Sigmoid colon (tissue), 7 donors: ENCODE data around the gene SLC38A2. TPM values are rescaled to one million over a fixed set of nuclear protein-coding genes. Genes with fewer than 3 reads are reported as not detected.

ENCODE experiments used
- DNase-seq: peaks from one replicate; pipeline ENCODE4 v3.0.0-alpha.2; 2019
- H3K27ac ChIP-seq, 4 donors: fragments of 200-600 bp; sonication (generic); one replicate each; pipeline ENCODE4 v1.5.1; 2016 to 2019; ENCODE audit warnings: mild to moderate bottlenecking in 1 of 4
- H3K27me3 ChIP-seq, 3 donors: fragments of 200-600 bp; sonication (generic); one replicate each; pipeline ENCODE4 v1.5.1; 2019; ENCODE audit warnings: mild to moderate bottlenecking in 1 of 3
- H3K36me3 ChIP-seq, 4 donors: fragments of 200-600 bp; sonication (generic); one replicate each; pipeline ENCODE4 v1.5.1; 2016 to 2019
- H3K4me1 ChIP-seq, 4 donors: fragments of 200-600 bp; sonication (generic); one replicate each; pipeline ENCODE4 v1.5.1; 2017 to 2019
- H3K4me3 ChIP-seq, 4 donors: fragments of 200-600 bp; sonication (generic); one replicate each; pipeline ENCODE4 v1.5.1; 2017 to 2019; ENCODE audit warnings: mild to moderate bottlenecking in 2 of 4, moderate library complexity in 1 of 4
- H3K9me3 ChIP-seq, 4 donors: fragments of 200-600 bp in 3 of 4; sonication (generic) in 3 of 4; one replicate each; pipeline versions ENCODE4 v1.5.1 to v1.6.1; 2013 to 2019
- CTCF ChIP-seq, 4 experiments: fragments of 450-650 bp in 3 of 4; fragments of 200-600 bp in 1 of 4; IDR thresholded peaks; one replicate each; pipeline ENCODE4 v1.5.1; 2016 to 2019; ENCODE audit warnings: antibody characterized with exemption in 4 of 4, mild to moderate bottlenecking in 3 of 4, moderate library complexity in 2 of 4
- EP300 ChIP-seq, 4 donors: sonication (generic); formaldehyde crosslinking; IDR thresholded peaks; one replicate each; pipeline ENCODE4 v1.6.1; 2017; ENCODE audit warnings: antibody characterized with exemption in 4 of 4
- POLR2A ChIP-seq, 2 donors: fragments of 450-650 bp; IDR thresholded peaks; one replicate each; pipeline ENCODE4 v1.6.1; 2016; ENCODE audit warnings: antibody characterized with exemption in 2 of 2, mild to moderate bottlenecking in 2 of 2, moderate library complexity in 2 of 2
- POLR2AphosphoS5 ChIP-seq, 4 donors: sonication (generic); formaldehyde crosslinking; IDR thresholded peaks; one replicate each; pipeline ENCODE4 v1.6.1; 2017; ENCODE audit warnings: antibody characterized with exemption in 4 of 4
- WGBS, 2 donors: extraction: QIAGEN DNeasy Blood & Tissue Kit; methylation state at CpG; one replicate each; pipeline ENCODE4 v1.1.7; 2013; 5-methylcytosine and 5-hydroxymethylcytosine counted together
- intact Hi-C: fragments of 100-400 bp; cut with DNase I; formaldehyde crosslinking; loops from one replicate; pipeline ENCODE4 v1.15.1; 2023
- polyA plus RNA-seq, 3 donors: library from polyadenylated mRNA; stranded (reverse); fragments of 200-250 nt; gene quantifications; one replicate each; pipeline ENCODE4 v1.2.3, GENCODE V29; 2013
- total RNA-seq, 4 donors: library from RNA; depleted of rRNA; stranded (reverse); fragments of >200 nt; gene quantifications; one replicate each; pipeline ENCODE4 v1.1.0, GENCODE V29; 2016
- donor health status: healthy with polysubstance abuse.
- donor health status: Bipolar disorder and iron deficiency.
- donor health status: healthy.

The SLC38A2 gene
- total and polyA plus RNA-seq, 7 donors: 17.6 to 299 (median 234) TPM

- intact Hi-C loops: no loop called here
- no peaks in the 10 kb centered on the region for H3K36me3 ChIP-seq
- DNase-seq: no peak
- H3K4me3 ChIP-seq: no peak overlapping the region
- H3K27ac ChIP-seq: no peak overlapping the region
- peaks cover 0 to 13% (median 2%) of the 10 kb centered on the region in 4 donors for H3K4me1 ChIP-seq
- WGBS, 2 donors: 88 to 91% methylated on average over 4 of the region's 4 CpGs
- no peak for TF ChIP-seq EP300 (IDR thresholded peaks at IDR 0.05)
- no peak for TF ChIP-seq POLR2AphosphoS5 (IDR thresholded peaks at IDR 0.05)
- no peak for TF ChIP-seq CTCF (IDR thresholded peaks at IDR 0.05)
- no peak for TF ChIP-seq POLR2A (IDR thresholded peaks at IDR 0.05)
- H3K9me3 ChIP-seq: no peaks in the 10 kb centered on the region
- H3K27me3 ChIP-seq: no peaks in the 10 kb centered on the region
Measured at GRCh38 chr12:46412857-46413256, 40.3 kb upstream of the SLC38A2 start.

- H3K4me3 ChIP-seq: no peak overlapping the region
- peaks cover 0 to 13% (median 2%) of the 10 kb centered on the region in 4 donors for H3K4me1 ChIP-seq
- H3K36me3 ChIP-seq: no peaks in the 10 kb centered on the region
- H3K27ac ChIP-seq: no peak overlapping the region
- H3K9me3 ChIP-seq: no peaks in the 10 kb centered on the region
- 87 to 91% methylated on average over 3 of the region's 3 CpGs for WGBS, 2 donors
- no peak for DNase-seq
- no peaks in the 10 kb centered on the region for H3K27me3 ChIP-seq
- intact Hi-C loops: no loop called here
- TF ChIP-seq POLR2AphosphoS5 (IDR thresholded peaks at IDR 0.05): no peak
- TF ChIP-seq POLR2A (IDR thresholded peaks at IDR 0.05): no peak
- no peak for TF ChIP-seq CTCF (IDR thresholded peaks at IDR 0.05)
- no peak for TF ChIP-seq EP300 (IDR thresholded peaks at IDR 0.05)
Measured at GRCh38 chr12:46410495-46410894, 37.9 kb upstream of the SLC38A2 start.

- no peak for DNase-seq
- H3K9me3 ChIP-seq: no peaks in the 10 kb centered on the region
- intact Hi-C loops: loop anchor here (5.0 kb wide), 1 partner anchor 52 kb away; no protein-coding TSS in a partner anchor
- no peak overlapping the region for H3K27ac ChIP-seq
- H3K4me3 ChIP-seq: no peak overlapping the region
- H3K4me1 ChIP-seq: peaks cover 0 to 16% (median 3%) of the 10 kb centered on the region in 4 donors
- no peaks in the 10 kb centered on the region for H3K36me3 ChIP-seq
- no peaks in the 10 kb centered on the region for H3K27me3 ChIP-seq
- TF ChIP-seq EP300 (IDR thresholded peaks at IDR 0.05) (no peak), POLR2AphosphoS5 (IDR thresholded peaks at IDR 0.05) (no peak), POLR2A (IDR thresholded peaks at IDR 0.05) (no peak), CTCF (IDR thresholded peaks at IDR 0.05) (no peak)
- 89 to 92% methylated on average over 1 of the region's 1 CpG for WGBS, 2 donors
Measured at GRCh38 chr12:46409974-46410373, 37.4 kb upstream of the SLC38A2 start.

- 53 to 56% methylated on average over 3 of the region's 3 CpGs for WGBS, 2 donors
- H3K27ac ChIP-seq: no peak overlapping the region
Measured at GRCh38 chr12:46409342-46409741, 36.8 kb upstream of the SLC38A2 start.

GRCh38 chr12:46408441-46408840 is 35.9 kb upstream of the SLC38A2 start:
- Histone ChIP-seq H3K27ac (no peak overlapping the region), H3K36me3 (no peaks in the 10 kb centered on the region), H3K27me3 (no peaks in the 10 kb centered on the region), H3K4me1 (peaks cover 0 to 27% (median 19%) of the 10 kb centered on the region in 4 donors), H3K9me3 (no peaks in the 10 kb centered on the region), H3K4me3 (no peak overlapping the region)
- WGBS, 2 donors: 83 to 89% methylated on average over 4 of the region's 4 CpGs
- intact Hi-C loops: loop anchor here (5.0 kb wide), 1 partner anchor 54 kb away; no protein-coding TSS in a partner anchor
- no peak for TF ChIP-seq POLR2A (IDR thresholded peaks at IDR 0.05)
- no peak for TF ChIP-seq POLR2AphosphoS5 (IDR thresholded peaks at IDR 0.05)
- no peak for TF ChIP-seq EP300 (IDR thresholded peaks at IDR 0.05)
- TF ChIP-seq CTCF (IDR thresholded peaks at IDR 0.05): no peak
- DNase-seq: no peak

More at GRCh38 chr12:46409342-46409741, 36.8 kb upstream of the SLC38A2 start:
- peaks cover 0 to 22% (median 10%) of the 10 kb centered on the region in 4 donors for H3K4me1 ChIP-seq
- DNase-seq: no peak
- H3K36me3 ChIP-seq: no peaks in the 10 kb centered on the region
- H3K9me3 ChIP-seq: no peaks in the 10 kb centered on the region
- no peak for TF ChIP-seq POLR2A (IDR thresholded peaks at IDR 0.05)
- H3K27me3 ChIP-seq: no peaks in the 10 kb centered on the region
- intact Hi-C loops: loop anchor here (5.0 kb wide), 1 partner anchor 53 kb away; no protein-coding TSS in a partner anchor
- H3K4me3 ChIP-seq: no peak overlapping the region
